Renal cortex interstitium (tissue), 11 donors: ENCODE data around the gene PIM3. TPM values are rescaled to one million over a fixed set of nuclear protein-coding genes. Genes with fewer than 3 reads are reported as not detected.

Experiments
- DNase-seq, 11 donors: peaks; one replicate each; pipeline ENCODE4 v3.0.0-alpha.2; 2013; ENCODE audit warnings: low read depth in 9 of 11, low spot score in 4 of 11; ENCODE audit errors: extremely low read depth in 1 of 11
- polyA plus RNA-seq, 3 donors: library from polyadenylated mRNA; unstranded; fragments of 120-200 nt; gene quantifications; one replicate each; pipeline ENCODE4 v1.2.1, GENCODE V29; 2013; ENCODE audit not compliant: insufficient read length in 3 of 3

PIM3 gene
- polyA plus RNA-seq, 3 donors, result 14.3 to 25.1 (median 20.3) TPM

DNA sequence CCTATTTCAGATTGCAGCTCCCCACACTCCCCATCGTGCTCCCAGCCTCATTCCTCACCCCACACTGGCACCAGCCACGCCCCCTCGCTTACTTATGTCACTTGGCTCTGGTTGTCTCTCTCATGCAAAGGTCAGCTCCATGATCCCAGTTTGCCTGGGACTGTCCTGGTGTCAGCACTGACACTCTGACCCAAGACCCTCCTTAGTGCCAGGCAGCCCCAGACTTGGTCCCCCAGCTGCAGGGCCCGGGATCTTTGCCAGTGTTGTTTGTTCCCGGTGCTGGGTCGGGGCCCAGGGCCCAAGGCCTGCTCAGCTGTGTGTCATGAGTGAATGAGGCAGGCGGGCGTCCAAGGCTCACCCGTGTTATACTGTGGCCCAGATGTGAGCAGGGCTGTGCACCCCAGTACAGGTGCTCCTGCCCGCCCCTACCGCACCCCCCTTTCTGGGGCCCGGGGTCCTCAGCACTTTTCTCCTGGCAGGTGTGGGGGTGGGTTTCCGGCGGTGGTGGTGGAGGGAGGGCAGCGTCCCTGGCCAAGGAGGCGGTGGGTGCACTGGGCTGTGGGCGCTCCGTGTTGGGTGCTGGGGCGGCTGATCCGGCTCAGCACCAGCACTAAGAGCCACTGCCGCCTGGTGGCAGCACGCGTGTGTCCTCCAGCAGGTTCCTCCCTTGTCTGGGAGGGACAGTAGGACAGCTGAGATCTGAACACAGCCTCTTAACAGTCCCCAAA lies 32.5 kb downstream of the PIM3 start:
- no peak for DNase-seq

DNA sequence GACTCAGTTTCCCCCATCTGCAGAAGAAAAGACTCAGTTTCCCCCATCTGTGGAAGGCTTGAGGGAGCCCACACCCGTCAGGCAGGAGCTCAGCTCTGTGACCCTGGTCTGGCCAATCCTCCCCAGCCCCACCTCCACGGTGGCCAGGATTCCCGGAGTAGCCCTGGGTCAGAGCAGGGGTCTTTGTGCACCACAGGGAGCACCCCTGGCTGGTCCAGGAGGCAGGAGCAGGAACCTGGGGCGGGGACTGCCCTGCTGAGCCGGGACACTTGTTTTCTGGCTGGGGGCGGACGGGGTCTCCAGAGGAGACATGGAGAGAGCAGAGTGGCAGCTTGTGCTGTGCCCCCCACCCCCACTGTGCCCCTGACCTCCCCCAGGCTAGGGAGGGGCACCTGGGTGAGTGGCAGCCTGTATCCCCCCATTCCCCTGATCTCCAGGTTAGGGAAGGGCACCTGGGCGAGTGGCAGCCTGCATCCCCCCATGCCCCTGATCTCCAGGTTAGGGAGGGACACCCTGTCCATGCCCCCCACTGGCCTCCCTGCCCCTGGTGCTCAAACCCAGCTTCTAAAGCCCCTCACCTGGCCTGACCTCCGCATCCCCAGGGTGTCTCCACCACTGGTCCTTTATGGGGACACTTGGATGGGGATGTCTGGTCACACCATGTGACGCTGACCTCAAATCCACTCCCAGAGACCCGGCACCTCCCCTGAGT lies 33.2 kb downstream of the PIM3 start:
- no peak for DNase-seq

GRCh38 chr22:49994361-49995040 lies 33.9 kb downstream of the PIM3 start:
- no peak for DNase-seq

GRCh38 chr22:49995041-49995360 lies 34.4 kb downstream of the PIM3 start:
- no peak for DNase-seq

GRCh38 chr22:49995361-49996118 lies 35.0 kb downstream of the PIM3 start:
- DNase-seq, result no peak

DNA sequence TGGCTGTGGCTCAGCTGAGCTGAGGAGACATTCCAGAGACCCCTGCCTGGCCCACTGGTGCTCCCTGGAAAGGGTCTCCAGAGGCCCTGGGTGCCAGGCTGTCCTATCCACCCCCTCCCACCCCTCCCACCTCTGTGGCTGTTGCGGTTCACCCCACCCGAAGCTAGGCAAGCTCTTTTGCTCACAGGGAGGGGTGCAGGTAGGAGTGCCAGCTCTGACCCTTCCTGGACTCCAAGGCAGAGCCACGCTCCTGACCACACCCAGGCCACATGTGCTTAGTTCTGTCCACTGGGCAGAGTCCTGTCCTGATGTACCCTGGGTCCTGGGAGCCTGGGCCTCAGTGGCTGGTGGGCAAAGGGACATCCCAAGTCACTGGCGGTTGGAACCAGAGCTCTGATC lies 35.5 kb downstream of the PIM3 start:
- DNase-seq, result no peak

DNA sequence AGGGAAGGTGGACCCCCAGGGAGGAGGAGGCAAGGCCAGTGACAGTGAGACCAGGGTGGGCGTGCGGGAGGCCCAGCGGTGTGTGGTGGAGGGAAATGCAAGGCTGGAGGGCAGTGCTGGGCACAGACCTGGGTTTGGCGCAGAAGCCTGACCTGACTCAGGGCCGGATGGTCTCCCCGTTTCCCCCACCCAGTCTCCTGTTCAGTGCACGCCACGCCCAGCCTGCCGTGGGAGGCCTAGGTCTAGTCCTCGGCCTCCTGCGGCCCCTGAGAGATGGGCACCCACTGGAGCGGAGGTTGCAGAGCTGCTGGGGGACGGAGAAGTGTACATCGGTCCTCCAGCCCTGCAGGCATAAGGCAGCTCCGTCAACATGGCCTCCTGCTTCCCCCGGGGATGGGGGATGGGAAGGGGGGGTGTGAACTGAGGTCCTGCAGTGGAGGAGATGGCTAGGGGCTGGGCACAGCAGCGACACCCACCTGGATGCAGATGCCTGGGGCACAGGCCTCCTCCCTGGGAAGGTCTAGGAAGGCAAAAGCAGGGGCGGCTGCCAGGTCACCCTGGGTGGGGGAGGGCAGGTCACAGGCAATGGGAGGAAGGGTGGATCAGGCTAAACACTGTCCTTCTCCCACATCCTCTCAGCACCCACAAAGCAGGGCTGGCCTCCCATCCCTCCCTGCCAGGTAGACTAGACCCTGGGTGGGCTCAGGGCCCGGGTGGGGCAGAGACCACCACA lies 36.1 kb downstream of the PIM3 start:
- no peak for DNase-seq

GRCh38 chr22:49997251-49997599 lies 36.7 kb downstream of the PIM3 start:
- DNase-seq, result no peak

- DNase-seq, result no peak
Measured at GRCh38 chr22:49997932-49998717, 37.6 kb downstream of the PIM3 start.

DNA sequence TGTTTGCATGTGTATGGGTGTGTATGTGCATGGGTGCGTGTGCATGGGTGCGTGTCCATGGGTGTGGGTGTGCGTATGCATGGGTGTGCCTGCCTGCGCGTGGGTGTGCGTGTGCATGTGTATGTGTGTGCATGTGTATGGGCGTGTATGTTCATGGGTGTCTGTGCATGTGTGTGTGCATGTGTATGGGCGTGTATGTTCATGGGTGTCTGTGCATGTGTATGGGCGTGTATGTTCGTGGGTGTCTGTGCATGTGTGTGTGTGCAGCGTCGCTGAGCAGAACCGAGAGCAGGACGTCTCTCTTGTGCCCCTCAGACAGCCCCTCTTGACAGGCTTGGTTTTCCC lies 38.1 kb downstream of the PIM3 start:
- DNase-seq, result no peak

- no peak for DNase-seq
Measured at GRCh38 chr22:49999063-49999945, 38.7 kb downstream of the PIM3 start.

GRCh38 chr22:49999946-50000586 lies 39.5 kb downstream of the PIM3 start:
- DNase-seq, result no peak

DNA sequence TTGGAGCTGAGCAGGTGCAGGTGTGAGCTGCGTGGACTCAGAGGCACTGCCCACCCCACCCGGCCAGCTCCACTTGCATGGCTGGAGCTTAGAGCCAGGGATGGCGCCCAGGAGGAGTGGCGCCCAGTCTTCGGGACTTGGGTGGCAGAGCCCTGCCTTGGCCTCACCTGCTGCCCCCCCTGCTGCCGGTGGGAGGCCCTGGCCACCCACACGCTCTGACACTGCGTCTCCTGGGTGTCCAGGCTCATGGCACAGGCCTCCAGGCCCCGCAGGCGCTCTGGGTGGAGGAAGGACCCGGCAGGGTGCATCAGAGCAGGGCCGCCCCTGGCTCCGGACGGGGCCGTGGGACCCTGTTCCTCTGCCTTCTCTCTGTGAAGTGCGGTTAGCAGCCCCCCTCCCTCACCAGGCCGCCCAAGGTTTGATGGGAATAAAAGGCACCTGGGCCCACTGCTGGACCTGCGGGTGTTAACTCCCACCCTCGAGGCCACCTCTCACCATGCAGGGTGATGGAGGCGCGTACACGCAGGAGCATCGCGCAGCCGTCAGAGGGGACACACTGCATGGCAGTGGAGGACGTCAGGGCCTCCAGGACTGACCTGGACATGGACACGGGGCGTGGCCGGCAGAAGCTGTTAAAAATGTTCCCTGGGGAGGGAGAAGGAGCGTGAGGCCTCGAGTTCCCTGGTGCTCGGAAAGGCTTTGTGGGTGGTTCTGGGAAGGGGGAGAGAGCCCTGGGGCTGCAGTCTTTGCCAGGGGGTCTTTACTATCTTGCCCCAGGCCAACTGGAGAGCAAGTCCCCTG lies 40.2 kb downstream of the PIM3 start:
- no peak for DNase-seq

DNA sequence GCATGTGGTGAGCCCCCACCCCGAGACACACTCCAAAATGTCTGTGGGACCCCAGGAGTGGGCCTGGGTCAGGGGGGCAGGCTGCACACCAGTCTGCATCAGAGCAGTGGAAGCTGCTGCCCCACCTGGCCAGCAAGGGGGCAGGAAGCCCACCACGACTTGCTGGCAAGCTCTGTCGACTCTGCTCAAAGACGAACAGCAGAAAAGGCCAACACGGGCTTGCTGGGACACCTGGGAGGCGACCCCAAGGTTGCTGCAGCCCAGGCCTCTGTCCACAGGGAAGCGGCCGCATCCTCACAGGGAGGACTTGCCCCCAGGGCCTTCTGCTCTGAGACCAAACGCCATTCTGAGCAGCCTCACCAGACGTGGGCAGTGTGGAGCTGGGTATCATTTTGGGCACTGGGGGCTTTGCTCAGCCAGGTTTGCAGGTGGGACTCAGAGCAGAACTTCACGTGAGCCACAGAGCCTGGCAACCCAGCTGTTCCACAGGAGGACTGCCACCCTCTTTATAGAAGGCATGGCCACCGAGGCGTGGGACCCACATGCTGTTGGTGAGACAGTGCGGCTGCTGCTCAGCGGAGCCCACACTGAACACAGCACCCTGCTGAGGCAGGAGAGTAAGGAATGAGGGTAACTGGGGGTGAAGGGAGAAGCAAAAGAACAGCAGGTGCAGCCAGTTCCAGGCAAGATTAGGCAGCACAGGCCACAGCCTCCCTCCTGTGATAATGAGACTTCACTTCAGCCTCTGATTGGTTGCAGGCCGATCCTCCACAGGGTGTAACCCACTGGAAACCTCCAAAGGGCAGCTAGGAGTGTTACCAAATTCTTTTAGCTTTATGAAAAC lies 41.0 kb downstream of the PIM3 start:
- no peak for DNase-seq

- DNase-seq, result no peak
Measured at GRCh38 chr22:50002791-50003190, 42.2 kb downstream of the PIM3 start.
